Measurements from ENCODE around the gene LHPP. TPM values are rescaled to one million over a fixed set of nuclear protein-coding genes. Genes with fewer than 3 reads are reported as not detected.

LHPP gene
- total and polyA plus RNA-seq, 2 experiments from 2014 or later: 27.4 to 40.2 TPM

DNA sequence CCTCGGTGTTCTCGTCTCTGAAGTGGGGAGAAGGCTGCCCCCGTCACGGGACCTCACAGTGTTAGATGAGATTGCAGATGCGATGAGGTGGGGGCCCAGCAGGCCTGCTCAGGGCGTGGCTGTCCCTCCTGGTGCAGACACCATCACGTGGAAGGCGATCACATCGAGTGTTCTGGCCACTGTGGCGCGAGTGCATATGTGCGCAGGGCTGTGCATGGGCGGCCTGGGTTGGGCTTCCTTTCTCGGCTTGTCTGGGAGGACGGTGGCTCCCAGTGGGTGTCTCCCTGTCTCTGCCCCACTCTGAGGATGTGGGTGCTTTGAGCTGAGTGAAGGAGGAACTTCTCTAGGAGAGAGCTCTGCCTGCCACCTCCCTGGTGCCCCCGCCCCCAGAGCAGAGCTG is 83.1 kb downstream of the LHPP start:
- no peak overlapping the region for H2AFZ ChIP-seq
- H3K79me2 ChIP-seq (replicated peaks; ENCODE audit: insufficient read depth): no peaks in the 10 kb centered on the region
- H4K20me1 ChIP-seq (replicated peaks; ENCODE audit: insufficient read depth): no peaks in the 10 kb centered on the region
- no peak overlapping the region for H3K4me3 ChIP-seq
- no peak overlapping the region for H3K4me3 Mint-ChIP-seq
- no peak overlapping the region for H3K4me2 ChIP-seq
- H3K4me1 Mint-ChIP-seq: no peaks in the 10 kb centered on the region
- no peaks in the 10 kb centered on the region for H3K36me3 ChIP-seq (ENCODE audit: insufficient read depth)
- no peak overlapping the region for H3K27ac Mint-ChIP-seq
- H3K9me2 ChIP-seq (ENCODE audit: insufficient read depth): no peaks in the 10 kb centered on the region
- DNase-seq (ENCODE audit: low spot score): no peak
- peaks cover 11% of the 10 kb centered on the region for H3K27me3 Mint-ChIP-seq (ENCODE audit: insufficient read depth, low read depth, poor library complexity)
- no peak for ATAC-seq
- TF ChIP-seq ZNF114 (CRISPR knock-in tag; IDR thresholded peaks at IDR 0.05) (no peak), EZH2 (IDR thresholded peaks at IDR 0.05; ENCODE audit: low read depth, unreplicated experiment) (no peak), NANOG (IDR thresholded peaks at IDR 0.05; ENCODE audit: borderline replicate concordance) (no peak), POLR2AphosphoS5 (IDR thresholded peaks at IDR 0.05; ENCODE audit: low read depth) (no peak), JUNB (IDR thresholded peaks at IDR 0.05; ENCODE audit: unreplicated experiment) (no peak), STAT1 (IDR thresholded peaks at IDR 0.05; ENCODE audit: unreplicated experiment) (no peak), CREB1 (CRISPR knock-in tag; IDR thresholded peaks at IDR 0.05; ENCODE audit: low read depth) (no peak)
- TF ChIP-seq, protein P1, sequence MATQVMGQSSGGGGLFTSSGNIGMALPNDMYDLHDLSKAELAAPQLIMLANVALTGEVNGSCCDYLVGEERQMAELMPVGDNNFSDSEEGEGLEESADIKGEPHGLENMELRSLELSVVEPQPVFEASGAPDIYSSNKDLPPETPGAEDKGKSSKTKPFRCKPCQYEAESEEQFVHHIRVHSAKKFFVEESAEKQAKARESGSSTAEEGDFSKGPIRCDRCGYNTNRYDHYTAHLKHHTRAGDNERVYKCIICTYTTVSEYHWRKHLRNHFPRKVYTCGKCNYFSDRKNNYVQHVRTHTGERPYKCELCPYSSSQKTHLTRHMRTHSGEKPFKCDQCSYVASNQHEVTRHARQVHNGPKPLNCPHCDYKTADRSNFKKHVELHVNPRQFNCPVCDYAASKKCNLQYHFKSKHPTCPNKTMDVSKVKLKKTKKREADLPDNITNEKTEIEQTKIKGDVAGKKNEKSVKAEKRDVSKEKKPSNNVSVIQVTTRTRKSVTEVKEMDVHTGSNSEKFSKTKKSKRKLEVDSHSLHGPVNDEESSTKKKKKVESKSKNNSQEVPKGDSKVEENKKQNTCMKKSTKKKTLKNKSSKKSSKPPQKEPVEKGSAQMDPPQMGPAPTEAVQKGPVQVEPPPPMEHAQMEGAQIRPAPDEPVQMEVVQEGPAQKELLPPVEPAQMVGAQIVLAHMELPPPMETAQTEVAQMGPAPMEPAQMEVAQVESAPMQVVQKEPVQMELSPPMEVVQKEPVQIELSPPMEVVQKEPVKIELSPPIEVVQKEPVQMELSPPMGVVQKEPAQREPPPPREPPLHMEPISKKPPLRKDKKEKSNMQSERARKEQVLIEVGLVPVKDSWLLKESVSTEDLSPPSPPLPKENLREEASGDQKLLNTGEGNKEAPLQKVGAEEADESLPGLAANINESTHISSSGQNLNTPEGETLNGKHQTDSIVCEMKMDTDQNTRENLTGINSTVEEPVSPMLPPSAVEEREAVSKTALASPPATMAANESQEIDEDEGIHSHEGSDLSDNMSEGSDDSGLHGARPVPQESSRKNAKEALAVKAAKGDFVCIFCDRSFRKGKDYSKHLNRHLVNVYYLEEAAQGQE (IDR thresholded peaks at IDR 0.05; ENCODE audit: unreplicated experiment): no peak
- H3K36me3 Mint-ChIP-seq (ENCODE audit: low read depth): no peaks in the 10 kb centered on the region; the same call in 2 of the 3 replicates
- no peaks in the 10 kb centered on the region for H3K27me3 ChIP-seq (ENCODE audit: insufficient read depth)
- H3K9me3 Mint-ChIP-seq: no peaks in the 10 kb centered on the region
- H3K4me1 ChIP-seq (ENCODE audit: insufficient read depth): no peaks in the 10 kb centered on the region
- H3K27ac ChIP-seq (ENCODE audit: low read depth): no peak overlapping the region
- no peaks in the 10 kb centered on the region for H3F3A ChIP-seq (replicated peaks; ENCODE audit: low read depth)

DNA sequence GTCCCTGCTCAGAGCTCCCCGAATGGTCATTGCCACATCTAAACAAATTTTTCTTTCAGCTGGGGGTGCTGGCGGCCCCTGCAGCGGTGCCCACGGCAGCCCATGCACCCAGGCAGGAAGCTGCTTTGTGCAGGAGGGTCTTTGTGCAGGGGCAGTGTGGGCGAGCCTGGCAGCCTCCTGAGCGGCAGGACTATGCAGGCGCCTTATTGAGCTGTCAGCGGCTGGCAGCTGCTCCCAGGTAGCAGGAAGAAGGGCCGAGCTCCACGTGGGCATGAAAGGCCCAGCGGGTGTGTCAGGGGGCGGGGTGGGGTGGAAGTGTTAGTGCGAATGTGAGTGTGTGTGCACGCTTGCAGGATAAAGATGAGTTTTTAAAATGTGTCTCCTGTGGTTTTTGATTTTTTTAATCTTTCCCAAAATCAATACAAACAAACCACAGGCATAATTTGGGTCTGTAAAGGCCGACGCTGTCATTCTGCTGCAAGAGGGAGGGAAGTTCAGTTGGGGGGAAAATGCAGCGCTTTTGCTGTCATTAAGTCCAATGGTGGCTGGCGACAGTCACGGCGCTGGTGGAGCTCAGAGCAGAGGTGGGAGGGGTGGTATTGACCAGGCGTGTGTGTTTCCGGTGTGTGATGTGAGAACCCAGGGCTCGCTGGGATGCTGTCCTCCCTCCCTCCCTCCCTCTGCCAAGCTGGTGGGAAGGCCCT is 83.9 kb downstream of the LHPP start:
- H3K4me1 ChIP-seq (ENCODE audit: insufficient read depth): no peaks in the 10 kb centered on the region
- H3K4me2 ChIP-seq: no peak overlapping the region
- peaks cover 11% of the 10 kb centered on the region for H3K27me3 Mint-ChIP-seq (ENCODE audit: insufficient read depth, low read depth, poor library complexity)
- no peaks in the 10 kb centered on the region for H3K79me2 ChIP-seq (replicated peaks; ENCODE audit: insufficient read depth)
- no peak overlapping the region for H3K27ac ChIP-seq (ENCODE audit: low read depth)
- H3K27ac Mint-ChIP-seq: no peak overlapping the region
- H3K4me3 ChIP-seq: no peak overlapping the region
- H3K4me3 Mint-ChIP-seq: no peak overlapping the region
- no peaks in the 10 kb centered on the region; the same call in 2 of the 3 replicates for H3K36me3 Mint-ChIP-seq (ENCODE audit: low read depth)
- DNase-seq (ENCODE audit: low spot score): no peak
- no peak for ATAC-seq
- H4K20me1 ChIP-seq (replicated peaks; ENCODE audit: insufficient read depth): no peaks in the 10 kb centered on the region
- no peaks in the 10 kb centered on the region for H3K36me3 ChIP-seq (ENCODE audit: insufficient read depth)
- no peaks in the 10 kb centered on the region for H3K4me1 Mint-ChIP-seq
- H3F3A ChIP-seq (replicated peaks; ENCODE audit: low read depth): no peaks in the 10 kb centered on the region
- H3K9me3 Mint-ChIP-seq: no peaks in the 10 kb centered on the region
- no peak overlapping the region for H2AFZ ChIP-seq
- no peaks in the 10 kb centered on the region for H3K9me2 ChIP-seq (ENCODE audit: insufficient read depth)
- no peaks in the 10 kb centered on the region for H3K27me3 ChIP-seq (ENCODE audit: insufficient read depth)
- TF ChIP-seq, protein P2, sequence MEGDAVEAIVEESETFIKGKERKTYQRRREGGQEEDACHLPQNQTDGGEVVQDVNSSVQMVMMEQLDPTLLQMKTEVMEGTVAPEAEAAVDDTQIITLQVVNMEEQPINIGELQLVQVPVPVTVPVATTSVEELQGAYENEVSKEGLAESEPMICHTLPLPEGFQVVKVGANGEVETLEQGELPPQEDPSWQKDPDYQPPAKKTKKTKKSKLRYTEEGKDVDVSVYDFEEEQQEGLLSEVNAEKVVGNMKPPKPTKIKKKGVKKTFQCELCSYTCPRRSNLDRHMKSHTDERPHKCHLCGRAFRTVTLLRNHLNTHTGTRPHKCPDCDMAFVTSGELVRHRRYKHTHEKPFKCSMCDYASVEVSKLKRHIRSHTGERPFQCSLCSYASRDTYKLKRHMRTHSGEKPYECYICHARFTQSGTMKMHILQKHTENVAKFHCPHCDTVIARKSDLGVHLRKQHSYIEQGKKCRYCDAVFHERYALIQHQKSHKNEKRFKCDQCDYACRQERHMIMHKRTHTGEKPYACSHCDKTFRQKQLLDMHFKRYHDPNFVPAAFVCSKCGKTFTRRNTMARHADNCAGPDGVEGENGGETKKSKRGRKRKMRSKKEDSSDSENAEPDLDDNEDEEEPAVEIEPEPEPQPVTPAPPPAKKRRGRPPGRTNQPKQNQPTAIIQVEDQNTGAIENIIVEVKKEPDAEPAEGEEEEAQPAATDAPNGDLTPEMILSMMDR (conservative IDR thresholded peaks at IDR 0.05; ENCODE audit: low read depth in 2 of 2): no peak
- TF ChIP-seq NANOG (IDR thresholded peaks at IDR 0.05; ENCODE audit: borderline replicate concordance): no peak
- TF ChIP-seq CREB1 (CRISPR knock-in tag; IDR thresholded peaks at IDR 0.05; ENCODE audit: low read depth): no peak
- TF ChIP-seq STAT1 (IDR thresholded peaks at IDR 0.05; ENCODE audit: unreplicated experiment): no peak
- TF ChIP-seq, protein P1 (IDR thresholded peaks at IDR 0.05; ENCODE audit: unreplicated experiment): no peak
- TF ChIP-seq EZH2phosphoT487 (IDR thresholded peaks at IDR 0.05; ENCODE audit: unreplicated experiment): no peak
- TF ChIP-seq JUNB (IDR thresholded peaks at IDR 0.05; ENCODE audit: unreplicated experiment): no peak
- no peak for TF ChIP-seq ZNF331 (CRISPR knock-in tag; IDR thresholded peaks at IDR 0.05; ENCODE audit: low read depth)

Data from GM23338 (cell line).